ENCODE measurements around the gene CFAP73.

CFAP73 gene

DNA sequence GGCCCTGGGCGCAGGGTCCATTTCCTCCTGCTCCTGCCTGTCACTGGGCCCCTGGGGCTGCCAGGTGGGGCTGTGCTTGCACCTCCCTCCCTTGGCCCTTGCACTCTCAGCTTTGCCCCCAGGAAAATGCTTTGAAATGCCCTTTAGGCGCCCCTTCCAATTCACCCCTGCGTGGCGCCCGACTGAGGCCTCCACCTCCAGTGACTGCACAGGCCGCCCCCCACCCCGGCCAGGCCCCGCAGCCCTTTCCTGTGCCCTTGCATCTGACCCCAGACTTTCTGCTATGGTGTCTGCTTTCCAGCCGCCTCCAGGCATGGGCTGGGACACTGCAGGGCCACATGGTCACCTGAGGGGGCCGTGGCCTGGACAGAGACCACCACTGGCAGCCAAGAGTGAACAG lies 18.3 kb downstream of the CFAP73 start:
- no peak for DNase-seq (ENCODE audit: extremely low read depth, insufficient read length)
- Histone ChIP-seq H3K27me3 (replicated peaks; ENCODE audit: control insufficient read depth, insufficient read depth, low read length) (no peaks in the 10 kb centered on the region), H3K36me3 (ENCODE audit: control insufficient read depth, insufficient read depth, low read length) (peaks cover 57% of the 10 kb centered on the region), H3K4me3 (replicated peaks; ENCODE audit: low read depth, low read length) (no peak overlapping the region)
- TF ChIP-seq CTCF (IDR thresholded peaks at IDR 0.05; ENCODE audit: insufficient read depth, low read length, poor library complexity, severe bottlenecking): no peak

DNA sequence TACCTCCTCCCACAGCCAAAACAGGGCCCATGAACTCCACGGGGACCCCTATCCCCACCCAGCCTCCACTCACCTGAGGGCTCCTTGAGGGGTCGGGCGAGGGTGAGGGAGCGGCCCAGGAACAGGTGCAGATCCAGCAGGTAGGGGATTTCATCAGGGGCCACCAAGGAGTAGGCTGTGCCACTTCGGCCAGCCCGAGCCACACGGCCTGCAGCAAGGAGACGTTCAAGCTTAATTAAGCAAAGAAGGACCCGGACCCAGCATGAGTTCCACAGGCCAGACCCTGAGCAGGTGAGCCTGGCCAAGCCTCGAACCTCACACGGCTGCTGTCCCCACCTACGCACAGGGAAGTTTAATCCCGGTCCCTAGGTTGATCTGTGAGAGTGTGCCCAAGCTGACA lies 20.2 kb downstream of the CFAP73 start:
- no peaks in the 10 kb centered on the region for H3K27me3 ChIP-seq (replicated peaks; ENCODE audit: control insufficient read depth, insufficient read depth, low read length)
- H3K4me3 ChIP-seq (replicated peaks; ENCODE audit: low read depth, low read length): no peak overlapping the region
- no peak for TF ChIP-seq CTCF (IDR thresholded peaks at IDR 0.05; ENCODE audit: insufficient read depth, low read length, poor library complexity, severe bottlenecking)
- H3K36me3 ChIP-seq (ENCODE audit: control insufficient read depth, insufficient read depth, low read length): peaks cover 54% of the 10 kb centered on the region
- no peak for DNase-seq (ENCODE audit: extremely low read depth, insufficient read length)

DNA sequence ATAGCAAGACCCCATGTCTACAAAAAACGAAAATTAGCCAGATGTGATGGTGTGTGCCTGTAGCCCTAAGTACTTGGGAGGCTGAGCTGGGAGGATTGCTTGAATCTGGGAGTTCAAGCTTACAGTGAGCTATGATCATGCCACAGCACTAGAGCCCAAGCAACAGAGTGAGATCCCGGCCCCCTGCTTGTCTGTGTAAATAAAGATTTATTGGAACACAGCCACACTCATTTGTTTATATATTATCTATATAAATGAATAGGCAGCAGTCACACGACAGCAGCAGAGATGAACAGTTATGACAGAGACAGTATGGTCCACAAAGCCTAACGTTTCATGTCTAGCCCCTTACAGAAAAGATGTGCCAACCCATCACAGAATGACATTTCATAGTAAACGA lies 20.9 kb downstream of the CFAP73 start:
- Histone ChIP-seq H3K4me3 (replicated peaks; ENCODE audit: low read depth, low read length) (no peak overlapping the region), H3K36me3 (ENCODE audit: control insufficient read depth, insufficient read depth, low read length) (peaks cover 52% of the 10 kb centered on the region), H3K27me3 (replicated peaks; ENCODE audit: control insufficient read depth, insufficient read depth, low read length) (no peaks in the 10 kb centered on the region)
- TF ChIP-seq CTCF (IDR thresholded peaks at IDR 0.05; ENCODE audit: insufficient read depth, low read length, poor library complexity, severe bottlenecking): no peak
- DNase-seq (ENCODE audit: extremely low read depth, insufficient read length): no peak

GRCh38 chr12:113170926-113171325 lies 21.4 kb downstream of the CFAP73 start:
- TF ChIP-seq CTCF (IDR thresholded peaks at IDR 0.05; ENCODE audit: insufficient read depth, low read length, poor library complexity, severe bottlenecking): no peak
- no peak for DNase-seq (ENCODE audit: extremely low read depth, insufficient read length)
- H3K27me3 ChIP-seq (replicated peaks; ENCODE audit: control insufficient read depth, insufficient read depth, low read length): no peaks in the 10 kb centered on the region
- peaks cover 48% of the 10 kb centered on the region for H3K36me3 ChIP-seq (ENCODE audit: control insufficient read depth, insufficient read depth, low read length)
- no peak overlapping the region for H3K4me3 ChIP-seq (replicated peaks; ENCODE audit: low read depth, low read length)

- no peak for DNase-seq (ENCODE audit: extremely low read depth, insufficient read length)
- TF ChIP-seq CTCF (IDR thresholded peaks at IDR 0.05; ENCODE audit: insufficient read depth, low read length, poor library complexity, severe bottlenecking): no peak
- H3K36me3 ChIP-seq (ENCODE audit: control insufficient read depth, insufficient read depth, low read length): peaks cover 48% of the 10 kb centered on the region
- no peaks in the 10 kb centered on the region for H3K27me3 ChIP-seq (replicated peaks; ENCODE audit: control insufficient read depth, insufficient read depth, low read length)
- H3K4me3 ChIP-seq (replicated peaks; ENCODE audit: low read depth, low read length): no peak overlapping the region
Observed at GRCh38 chr12:113171543-113171942, 22.0 kb downstream of the CFAP73 start.

DNA sequence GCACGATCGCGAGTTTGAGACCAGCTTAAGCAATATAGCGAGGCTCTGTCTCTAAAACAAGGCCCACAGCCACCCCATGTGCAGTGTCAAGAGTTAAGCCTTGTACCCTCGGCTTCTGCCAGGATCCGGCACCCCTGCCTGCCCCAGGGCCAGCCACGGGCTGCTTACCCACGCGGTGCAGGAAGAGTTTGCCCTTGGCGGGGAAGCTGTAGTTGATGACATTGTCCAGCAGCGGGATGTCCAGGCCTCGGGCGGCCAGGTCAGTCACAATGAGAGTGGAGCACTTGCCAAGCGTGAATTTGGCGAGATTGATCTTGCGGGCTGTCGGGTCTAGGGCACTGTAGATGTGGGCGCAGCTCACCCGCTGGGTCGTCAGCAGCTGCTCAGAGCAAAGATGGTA lies 22.7 kb downstream of the CFAP73 start:
- DNase-seq (ENCODE audit: extremely low read depth, insufficient read length): no peak
- TF ChIP-seq CTCF (IDR thresholded peaks at IDR 0.05; ENCODE audit: insufficient read depth, low read length, poor library complexity, severe bottlenecking): no peak
- Histone ChIP-seq H3K27me3 (replicated peaks; ENCODE audit: control insufficient read depth, insufficient read depth, low read length) (no peaks in the 10 kb centered on the region), H3K4me3 (replicated peaks; ENCODE audit: low read depth, low read length) (no peak overlapping the region), H3K36me3 (ENCODE audit: control insufficient read depth, insufficient read depth, low read length) (peaks cover 52% of the 10 kb centered on the region)
